HG02840 (cell line): ENCODE results near the gene GPR156.
"Not testable (repeated sequence)": the region's sequence is repeated elsewhere in the genome, so short reads cannot be mapped to it uniquely, and the experiment has no call there.

ENCODE experiments used
- ATAC-seq: cut with Tn5 transposase; IDR thresholded peaks from one replicate; pipeline ENCODE4 v1.9.1; 2021; ENCODE audit warnings: mild to moderate bottlenecking, moderate library complexity, moderate number of reproducible peaks; ENCODE audit not compliant: unreplicated experiment, low FRiP score

Gene GPR156

GRCh38 chr3:120284747-120285507, at the start of gene GPR156:
GPR156 (minus strand) TSS chr3:120285222; CDS start chr3:120244098, 41,124 bp downstream.
- ATAC-seq, result no peak

GRCh38 chr3:120332646-120333045, 47.6 kb upstream of the GPR156 start:
- no peak for ATAC-seq

GRCh38 chr3:120331076-120331475, 46.1 kb upstream of the GPR156 start:
- ATAC-seq, result no peak

- no peak for ATAC-seq
Measured at GRCh38 chr3:120326784-120327183, 41.8 kb upstream of the GPR156 start.

- no peak for ATAC-seq
Measured at GRCh38 chr3:120324190-120324589, 39.2 kb upstream of the GPR156 start.

GRCh38 chr3:120323761-120324160, 38.7 kb upstream of the GPR156 start:
- not testable (repeated sequence) for ATAC-seq

- ATAC-seq, result no peak
Measured at GRCh38 chr3:120311863-120312794, 27.1 kb upstream of the GPR156 start.

GRCh38 chr3:120306519-120307455, 21.8 kb upstream of the GPR156 start:
- no peak for ATAC-seq

GRCh38 chr3:120304616-120305015, 19.6 kb upstream of the GPR156 start:
- ATAC-seq, result no peak

- no peak for ATAC-seq
Measured at GRCh38 chr3:120302361-120302760, 17.3 kb upstream of the GPR156 start.

GRCh38 chr3:120300971-120301370, 15.9 kb upstream of the GPR156 start:
- no peak for ATAC-seq

- no peak for ATAC-seq
Measured at GRCh38 chr3:120299403-120299802, 14.4 kb upstream of the GPR156 start.

- ATAC-seq, result no peak
Measured at GRCh38 chr3:120298996-120299395, 14.0 kb upstream of the GPR156 start.

- ATAC-seq, result not testable (repeated sequence)
Measured at GRCh38 chr3:120291552-120291951, 6.5 kb upstream of the GPR156 start.

GRCh38 chr3:120289636-120290035, 4.6 kb upstream of the GPR156 start:
- no peak for ATAC-seq

- ATAC-seq, result no peak
Measured at GRCh38 chr3:120286465-120286864, 1.4 kb upstream of the GPR156 start.

- ATAC-seq, result no peak
Measured at GRCh38 chr3:120285508-120285841, 453 bp upstream of the GPR156 start.

- ATAC-seq, result no peak
Measured at GRCh38 chr3:120281261-120281660, 3.8 kb downstream of the GPR156 start.

- ATAC-seq, result no peak
Measured at GRCh38 chr3:120280566-120280965, 4.5 kb downstream of the GPR156 start.

- ATAC-seq, result no peak
Measured at GRCh38 chr3:120280026-120280425, 5.0 kb downstream of the GPR156 start.
